Vagina (tissue), 2 donors: ENCODE data around the gene PRDM16.

ENCODE experiments used
- POLR2A ChIP-seq, 2 donors: fragments of 450-650 bp; IDR thresholded peaks; one replicate each; pipeline ENCODE4 v1.6.1; 2017; ENCODE audit warnings: antibody characterized with exemption in 2 of 2, mild to moderate bottlenecking in 2 of 2, moderate library complexity in 2 of 2
- POLR2AphosphoS5 ChIP-seq, 2 donors: sonication (generic); formaldehyde crosslinking; IDR thresholded peaks; one replicate each; pipeline ENCODE4 v1.9.0; 2017; ENCODE audit warnings: antibody characterized with exemption in 2 of 2, mild to moderate bottlenecking in 2 of 2, low read depth in 1 of 2; ENCODE audit not compliant: insufficient read depth in 1 of 2
- TF ChIP-seq, protein P1 (sequence below), 3 experiments: fragments of 450-650 bp in 2 of 3; fragments of 200-600 bp in 1 of 3; sonication (generic) in 1 of 3; IDR thresholded peaks; one replicate each; pipeline ENCODE4 v1.5.1; 2017 to 2019; ENCODE audit warnings: antibody characterized with exemption in 3 of 3, mild to moderate bottlenecking in 2 of 3, moderate library complexity in 2 of 3

DNA sequence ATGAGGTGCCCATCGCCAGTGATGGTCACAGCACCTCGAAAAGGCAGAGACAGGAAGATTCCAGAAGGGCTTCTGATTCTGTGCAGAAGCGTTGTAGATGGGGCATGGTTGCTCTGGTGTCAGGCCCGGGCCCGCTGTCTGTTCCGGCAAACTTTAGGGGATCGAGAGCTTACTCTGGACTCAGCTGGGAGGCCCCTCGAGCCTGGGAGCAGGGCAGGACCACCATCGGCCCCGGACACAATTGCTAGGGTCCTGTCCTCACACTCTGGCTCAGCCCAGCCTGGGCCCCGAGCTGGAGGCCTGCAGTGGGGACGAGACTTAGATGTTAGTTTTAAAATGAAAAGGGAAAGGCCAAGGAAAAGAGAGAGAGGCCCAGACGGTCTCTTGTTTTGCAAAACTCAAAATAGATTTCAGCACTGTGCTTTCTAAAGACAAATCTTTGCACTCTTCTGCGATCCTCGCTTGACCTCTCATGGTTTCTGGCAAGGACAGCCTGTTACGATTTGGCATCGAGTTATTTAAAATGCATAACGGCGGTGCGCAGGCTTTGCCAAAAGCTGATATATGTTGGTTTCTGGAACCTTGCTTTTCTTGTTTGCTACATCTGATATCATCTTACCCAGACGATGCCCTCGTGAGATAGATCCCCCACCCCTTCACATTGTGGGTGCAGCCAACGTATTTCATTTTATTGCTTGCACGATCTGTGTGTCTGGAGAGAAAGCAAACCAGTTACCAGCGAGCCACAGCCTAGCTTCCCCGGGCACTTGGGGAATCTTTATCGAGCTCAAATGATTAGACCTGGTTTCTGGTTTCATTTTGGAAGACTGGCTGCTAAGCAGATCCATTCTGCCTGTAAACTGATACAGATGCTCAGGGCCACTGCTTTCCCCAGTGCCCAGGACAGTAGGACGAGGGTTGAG is 58.0 kb downstream of the PRDM16 start:
- TF ChIP-seq POLR2A (IDR thresholded peaks at IDR 0.05) (no peak), POLR2AphosphoS5 (IDR thresholded peaks at IDR 0.05; ENCODE audit: insufficient read depth in 1 of 2, low read depth in 1 of 2) (no peak)
- TF ChIP-seq, protein P1, sequence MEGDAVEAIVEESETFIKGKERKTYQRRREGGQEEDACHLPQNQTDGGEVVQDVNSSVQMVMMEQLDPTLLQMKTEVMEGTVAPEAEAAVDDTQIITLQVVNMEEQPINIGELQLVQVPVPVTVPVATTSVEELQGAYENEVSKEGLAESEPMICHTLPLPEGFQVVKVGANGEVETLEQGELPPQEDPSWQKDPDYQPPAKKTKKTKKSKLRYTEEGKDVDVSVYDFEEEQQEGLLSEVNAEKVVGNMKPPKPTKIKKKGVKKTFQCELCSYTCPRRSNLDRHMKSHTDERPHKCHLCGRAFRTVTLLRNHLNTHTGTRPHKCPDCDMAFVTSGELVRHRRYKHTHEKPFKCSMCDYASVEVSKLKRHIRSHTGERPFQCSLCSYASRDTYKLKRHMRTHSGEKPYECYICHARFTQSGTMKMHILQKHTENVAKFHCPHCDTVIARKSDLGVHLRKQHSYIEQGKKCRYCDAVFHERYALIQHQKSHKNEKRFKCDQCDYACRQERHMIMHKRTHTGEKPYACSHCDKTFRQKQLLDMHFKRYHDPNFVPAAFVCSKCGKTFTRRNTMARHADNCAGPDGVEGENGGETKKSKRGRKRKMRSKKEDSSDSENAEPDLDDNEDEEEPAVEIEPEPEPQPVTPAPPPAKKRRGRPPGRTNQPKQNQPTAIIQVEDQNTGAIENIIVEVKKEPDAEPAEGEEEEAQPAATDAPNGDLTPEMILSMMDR (IDR thresholded peaks at IDR 0.05), result no peak
